GM23248 (cell line): ENCODE data around the gene PMPCA. TPM values are rescaled to one million over a fixed set of nuclear protein-coding genes. Genes with fewer than 3 reads are reported as not detected.

ENCODE experiments used
- DNase-seq: peaks from one replicate; pipeline ENCODE4 v3.0.0-alpha.2; 2015
- H2AFZ ChIP-seq: fragments of 200-600 bp; sonication (generic); 2 replicates; pipeline ENCODE4 v1.6.1; 2016; ENCODE audit warnings: antibody characterized with exemption
- H3F3A ChIP-seq: fragments of 200-600 bp; sonication (generic); 2 replicates; pipeline ENCODE4 v1.6.1; 2016; ENCODE audit warnings: mild to moderate bottlenecking, antibody characterized with exemption, mixed run types; ENCODE audit not compliant: insufficient read depth
- H3K27ac ChIP-seq: fragments of 200-600 bp; sonication (generic); 2 replicates; pipeline ENCODE4 v1.5.1; 2016; ENCODE audit warnings: mild to moderate bottlenecking
- H3K27me3 ChIP-seq: fragments of 200-600 bp; sonication (generic); replicated peaks from 2 replicates; pipeline ENCODE4 v1.6.1; 2016; ENCODE audit warnings: mild to moderate bottlenecking; ENCODE audit not compliant: insufficient read depth
- H3K36me3 ChIP-seq: fragments of 200-600 bp; sonication (generic); 2 replicates; pipeline ENCODE4 v1.6.1; 2016; ENCODE audit warnings: low read depth, mild to moderate bottlenecking
- H3K4me1 ChIP-seq: fragments of 200-600 bp; sonication (generic); 2 replicates; pipeline ENCODE4 v1.6.1; 2016; ENCODE audit warnings: mild to moderate bottlenecking; ENCODE audit not compliant: insufficient read depth
- H3K4me2 ChIP-seq: fragments of 200-600 bp; sonication (generic); one replicate; pipeline ENCODE4 v1.6.1; 2016; ENCODE audit warnings: mild to moderate bottlenecking; ENCODE audit not compliant: unreplicated experiment
- H3K4me3 ChIP-seq: fragments of 200-600 bp; sonication (generic); 2 replicates; pipeline ENCODE4 v1.5.1; 2016; ENCODE audit warnings: mild to moderate bottlenecking
- H3K79me2 ChIP-seq: fragments of 200-600 bp; sonication (generic); 2 replicates; pipeline ENCODE4 v1.6.1; 2016; ENCODE audit warnings: mild to moderate bottlenecking; ENCODE audit not compliant: insufficient read depth
- H3K9ac ChIP-seq: fragments of 200-600 bp; sonication (generic); 2 replicates; pipeline ENCODE4 v1.6.1; 2016; ENCODE audit warnings: mild to moderate bottlenecking
- H3K9me2 ChIP-seq: fragments of 200-600 bp; sonication (generic); 2 replicates; pipeline ENCODE4 v1.6.1; 2016; ENCODE audit warnings: mixed run types, mild to moderate bottlenecking, moderate library complexity; ENCODE audit not compliant: insufficient read depth
- H3K9me3 ChIP-seq: fragments of 200-600 bp; sonication (generic); one replicate; pipeline ENCODE4 v1.6.1; 2017; ENCODE audit warnings: low read depth
- H4K20me1 ChIP-seq: fragments of 200-600 bp; sonication (generic); 2 replicates; pipeline ENCODE4 v1.6.0; 2016; ENCODE audit not compliant: insufficient read depth
- EZH2 ChIP-seq: fragments of 200-600 bp; sonication (generic); IDR thresholded peaks from 2 replicates; pipeline ENCODE4 v1.6.1; 2018; ENCODE audit warnings: antibody characterized with exemption, mild to moderate bottlenecking; ENCODE audit not compliant: insufficient read depth, poor library complexity, severe bottlenecking
- EZH2phosphoT487 ChIP-seq: fragments of 200-600 bp; sonication (generic); IDR thresholded peaks from 2 replicates; pipeline ENCODE4 v1.6.1; 2018; ENCODE audit warnings: antibody characterized with exemption, moderate library complexity, mild to moderate bottlenecking, low read depth; ENCODE audit not compliant: insufficient read depth
- WGBS, 2 experiments: methylation state at CpG; one replicate each; pipeline ENCODE4 v1.1.6; 2015 to 2017; ENCODE audit warnings: low lambda C conversion rate in 2 of 2, low coverage in 1 of 2; ENCODE audit errors: missing lambda C conversion rate in 2 of 2; 5-methylcytosine and 5-hydroxymethylcytosine counted together
- in situ Hi-C: fragments of 300-500 bp; cut with MboI; formaldehyde crosslinking; loops from 2 replicates; pipeline ENCODE4 v1.15.0; 2020
- polyA plus RNA-seq: library from polyadenylated mRNA; unstranded; fragments of >200 nt; fragmentation: Nextera tagmentation; extraction: Ambion mirVana; gene quantifications from 2 replicates; pipeline ENCODE4 v1.2.1, GENCODE V29; 2016
- total RNA-seq: library from RNA; depleted of rRNA; stranded (reverse); fragments of >200 nt; shearing (Covaris generic); gene quantifications from 2 replicates; pipeline ENCODE4 v1.2.3, GENCODE V29; 2014

The PMPCA gene
- total and polyA plus RNA-seq, 2 experiments from 2014 or later: 58.7 to 77.4 TPM

DNA sequence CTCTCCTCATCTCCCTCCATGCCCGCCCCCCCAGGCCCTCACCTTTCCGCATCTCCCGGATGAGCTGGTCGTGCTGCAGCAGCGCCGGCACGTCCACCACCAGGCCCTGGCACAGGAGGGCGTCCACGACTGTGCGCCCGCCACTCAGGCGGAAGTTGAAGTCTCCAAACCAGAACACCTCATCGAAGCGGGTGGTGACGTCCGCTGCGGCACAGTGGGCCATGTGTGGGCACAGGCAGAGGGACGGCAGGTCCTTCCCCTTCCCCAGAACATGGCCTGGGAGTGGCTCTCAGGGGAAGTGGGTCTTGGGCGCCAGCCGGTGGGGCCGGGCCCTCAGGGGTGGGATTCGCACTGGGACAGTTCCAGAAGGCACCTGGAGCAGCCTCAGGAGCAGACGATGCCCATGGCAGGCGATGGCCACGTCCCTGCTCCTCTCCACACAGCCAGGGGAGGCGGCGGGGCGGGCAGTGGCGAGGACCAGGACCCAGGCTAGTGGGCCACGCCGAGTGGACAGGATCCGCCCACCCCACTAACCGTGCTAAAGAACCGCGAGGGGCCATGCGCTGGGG is 21.4 kb downstream of the PMPCA start:
- TF ChIP-seq EZH2 (no peak), EZH2phosphoT487 (no peak)
- in situ Hi-C loops: no loop called here
- Histone ChIP-seq H2AFZ (no peak overlapping the region), H4K20me1 (peaks cover 3% of the 10 kb centered on the region; the same call in 1 of the 2 replicates), H3F3A (peaks cover 6% of the 10 kb centered on the region; the same call in 1 of the 2 replicates), H3K27me3 (no peaks in the 10 kb centered on the region), H3K4me1 (peaks cover 3% of the 10 kb centered on the region; the same call in 1 of the 2 replicates), H3K79me2 (peaks cover 27% of the 10 kb centered on the region), H3K9me3 (no peaks in the 10 kb centered on the region), H3K9me2 (no peaks in the 10 kb centered on the region), H3K9ac (no peak overlapping the region), H3K27ac (no peak overlapping the region), H3K36me3 (no peaks in the 10 kb centered on the region), H3K4me2 (no peak overlapping the region), H3K4me3 (no peak overlapping the region)
- 91 to 93% methylated on average over 22 to 36 of the region's 36 CpGs for WGBS, 2 experiments
- no peak for DNase-seq

DNA sequence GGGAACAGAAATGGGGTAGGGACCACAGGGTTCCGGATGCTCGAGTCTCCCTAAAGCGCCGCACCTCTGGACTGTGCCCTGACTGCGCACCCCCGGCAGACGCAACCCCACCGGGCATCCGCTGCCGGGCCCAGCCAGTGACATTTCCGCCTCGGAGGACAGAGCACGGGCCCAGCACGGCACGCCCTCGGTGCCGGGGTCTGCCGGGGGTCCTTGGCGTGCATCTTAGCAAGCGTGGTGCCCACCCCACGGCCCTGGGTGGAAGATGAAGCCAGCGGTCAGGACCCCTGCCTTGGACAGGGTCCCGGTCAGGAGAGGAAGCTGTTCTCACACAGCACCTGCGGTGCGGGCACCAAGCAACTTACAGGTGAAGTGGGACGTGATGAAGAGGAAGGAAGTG is 22.1 kb downstream of the PMPCA start:
- H3K9me2 ChIP-seq: no peaks in the 10 kb centered on the region
- no peak overlapping the region for H3K4me3 ChIP-seq
- in situ Hi-C loops: no loop called here
- no peaks in the 10 kb centered on the region for H3K36me3 ChIP-seq
- WGBS, 2 experiments: 85 to 90% methylated on average over 11 to 26 of the region's 26 CpGs
- no peaks in the 10 kb centered on the region for H3K9me3 ChIP-seq
- peaks cover 6% of the 10 kb centered on the region; the same call in 1 of the 2 replicates for H3F3A ChIP-seq
- no peaks in the 10 kb centered on the region for H3K27me3 ChIP-seq
- no peak for TF ChIP-seq EZH2
- TF ChIP-seq EZH2phosphoT487: no peak
- H3K79me2 ChIP-seq: peaks cover 34% of the 10 kb centered on the region
- peaks cover 11% of the 10 kb centered on the region for H3K4me1 ChIP-seq
- no peak for DNase-seq
- no peak overlapping the region for H3K9ac ChIP-seq
- no peak overlapping the region for H3K27ac ChIP-seq
- no peak overlapping the region for H3K4me2 ChIP-seq
- peaks cover 8% of the 10 kb centered on the region; the same call in 1 of the 2 replicates for H4K20me1 ChIP-seq
- no peak overlapping the region for H2AFZ ChIP-seq

DNA sequence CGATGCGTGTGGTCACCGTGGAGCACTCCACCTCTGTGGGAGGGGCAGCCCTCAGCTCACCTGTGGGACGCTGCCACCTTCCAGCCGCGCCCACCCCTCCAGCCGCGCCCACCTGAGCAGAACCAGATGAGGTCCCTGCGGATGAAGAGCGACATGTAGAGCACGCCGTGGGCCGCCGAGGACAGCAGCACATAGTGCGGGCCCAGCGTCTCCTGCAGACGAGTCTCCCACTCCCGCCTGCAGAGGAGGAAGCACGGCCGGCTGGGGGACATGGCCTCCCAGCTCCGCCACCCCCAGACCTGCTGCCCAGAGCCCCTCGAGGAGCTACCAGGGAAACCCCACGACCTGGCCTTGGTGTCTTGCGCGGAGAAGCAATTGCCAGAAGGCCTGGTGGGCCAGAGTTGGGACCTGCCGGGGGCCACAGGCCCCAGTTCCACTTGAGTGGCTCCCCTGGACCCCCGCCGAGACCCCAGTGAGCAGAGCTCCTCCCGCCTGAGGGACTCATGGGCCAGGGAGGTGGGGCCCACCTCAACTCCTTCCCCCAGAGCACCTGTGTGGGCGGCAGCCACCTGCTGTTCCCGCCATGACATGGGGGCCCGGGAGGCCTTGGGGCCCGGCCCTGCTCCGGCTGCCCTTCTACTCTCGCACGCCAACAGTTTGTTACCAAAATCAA is 22.7 kb downstream of the PMPCA start:
- Histone ChIP-seq H2AFZ (no peak overlapping the region), H3K4me1 (peaks cover 12% of the 10 kb centered on the region), H3K27me3 (no peaks in the 10 kb centered on the region), H3K4me2 (no peak overlapping the region), H3K4me3 (no peak overlapping the region), H3F3A (peaks cover 2% of the 10 kb centered on the region; the same call in 1 of the 2 replicates), H3K9me2 (no peaks in the 10 kb centered on the region), H3K36me3 (no peaks in the 10 kb centered on the region), H3K27ac (no peak overlapping the region), H3K9ac (no peak overlapping the region), H3K9me3 (no peaks in the 10 kb centered on the region), H4K20me1 (peaks cover 8% of the 10 kb centered on the region; the same call in 1 of the 2 replicates), H3K79me2 (peaks cover 40% of the 10 kb centered on the region)
- DNase-seq: no peak
- no peak for TF ChIP-seq EZH2phosphoT487
- TF ChIP-seq EZH2: no peak
- WGBS, 2 experiments: 89 to 91% methylated on average over 34 to 35 of the region's 36 CpGs
- in situ Hi-C loops: no loop called here

DNA sequence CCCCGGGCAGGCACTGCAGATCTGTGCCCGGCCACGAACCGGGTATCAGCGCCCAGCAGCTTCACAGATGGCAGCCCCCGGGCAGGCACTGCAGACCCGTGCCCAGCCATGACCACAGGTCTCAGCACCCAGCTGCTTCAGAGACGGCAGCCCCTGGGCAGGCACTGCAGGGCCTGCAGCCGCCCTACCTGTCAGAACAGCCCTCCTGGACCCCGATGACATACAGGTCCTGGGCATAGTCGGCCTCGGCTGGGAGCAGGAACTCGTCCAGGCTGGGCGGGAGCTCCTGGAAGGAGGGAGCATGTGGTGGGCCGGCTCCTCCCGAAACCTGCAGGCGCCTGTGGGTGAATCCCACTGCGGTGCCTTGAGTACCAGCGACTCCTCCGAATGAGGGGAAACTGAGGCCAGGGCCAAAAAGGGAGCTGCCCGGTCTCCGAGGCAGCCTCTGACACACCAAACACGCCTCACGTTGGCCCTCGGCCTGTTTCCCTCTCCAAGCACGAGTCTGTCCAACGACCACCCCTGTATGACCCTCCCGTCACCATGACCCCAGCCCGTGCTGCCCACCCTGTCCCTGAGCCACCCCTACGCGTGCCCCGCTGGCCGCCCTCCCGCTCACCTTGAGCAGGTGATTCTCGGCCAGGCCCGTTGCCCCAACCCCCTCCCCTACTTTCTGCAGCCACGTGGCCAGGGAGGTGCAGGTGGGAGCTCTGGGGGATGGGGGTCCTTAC is 23.6 kb downstream of the PMPCA start:
- no peaks in the 10 kb centered on the region for H3F3A ChIP-seq
- 88 to 89% methylated on average over 32 to 37 of the region's 37 CpGs for WGBS, 2 experiments
- H3K36me3 ChIP-seq: no peaks in the 10 kb centered on the region
- H3K27ac ChIP-seq: no peak overlapping the region
- no peak for TF ChIP-seq EZH2phosphoT487
- TF ChIP-seq EZH2: no peak
- H3K9ac ChIP-seq: no peak overlapping the region
- no peak for DNase-seq
- H4K20me1 ChIP-seq: peaks cover 8% of the 10 kb centered on the region; the same call in 1 of the 2 replicates
- H3K4me2 ChIP-seq: no peak overlapping the region
- no peak overlapping the region for H2AFZ ChIP-seq
- peaks cover 12% of the 10 kb centered on the region for H3K4me1 ChIP-seq
- H3K9me2 ChIP-seq: no peaks in the 10 kb centered on the region
- in situ Hi-C loops: no loop called here
- H3K4me3 ChIP-seq: no peak overlapping the region
- no peaks in the 10 kb centered on the region for H3K9me3 ChIP-seq
- peaks cover 48% of the 10 kb centered on the region for H3K79me2 ChIP-seq
- no peaks in the 10 kb centered on the region for H3K27me3 ChIP-seq
